Transverse colon (tissue), 4 donors: ENCODE data around the gene SLC25A48. TPM values are rescaled to one million over a fixed set of nuclear protein-coding genes. Genes with fewer than 3 reads are reported as not detected.

Source experiments
- DNase-seq: peaks from one replicate; pipeline ENCODE4 v3.0.0-alpha.2; 2019
- H3K27ac ChIP-seq, 4 donors: fragments of 200-600 bp; sonication (generic); 2 replicates each; pipeline ENCODE4 v1.5.1; 2016 to 2018; ENCODE audit warnings: inconsistent platforms in 4 of 4
- H3K27me3 ChIP-seq: fragments of 200-600 bp; sonication (generic); 2 replicates; pipeline ENCODE4 v1.5.1; 2017; ENCODE audit warnings: inconsistent platforms
- H3K36me3 ChIP-seq, 4 donors: fragments of 200-600 bp; sonication (generic); 2 replicates each; pipeline ENCODE4 v1.5.1; 2017 to 2019; ENCODE audit warnings: inconsistent platforms in 4 of 4
- H3K4me1 ChIP-seq, 4 donors: fragments of 200-600 bp; sonication (generic); 2 replicates each; pipeline ENCODE4 v1.5.1; 2017 to 2020; ENCODE audit warnings: inconsistent platforms in 4 of 4
- H3K4me3 ChIP-seq, 4 donors: fragments of 200-600 bp; sonication (generic); 1 replicate in 1 of 4; 2 replicates in 3 of 4; pipeline versions ENCODE4 v1.5.1 to v1.6.1; 2017 to 2019; ENCODE audit warnings: inconsistent platforms in 4 of 4
- H3K9me3 ChIP-seq, 2 donors: fragments of 200-600 bp; sonication (generic); 2 replicates each; pipeline ENCODE4 v1.5.1; 2017 to 2019; ENCODE audit warnings: inconsistent platforms in 2 of 2
- EP300 ChIP-seq: sonication (generic); formaldehyde crosslinking; IDR thresholded peaks from one replicate; pipeline ENCODE4 v1.6.1; 2017; ENCODE audit warnings: antibody characterized with exemption, low read depth
- POLR2A ChIP-seq: fragments of 450-650 bp; IDR thresholded peaks from one replicate; pipeline ENCODE4 v1.6.1; 2016; ENCODE audit warnings: antibody characterized with exemption, mild to moderate bottlenecking, moderate library complexity
- POLR2AphosphoS5 ChIP-seq, 3 donors: sonication (generic); formaldehyde crosslinking; IDR thresholded peaks; one replicate each; pipeline ENCODE4 v1.6.1; 2016; ENCODE audit warnings: antibody characterized with exemption in 3 of 3
- WGBS, 2 donors: methylation state at CpG; one replicate each; pipeline ENCODE4 v1.1.5; 2018; ENCODE audit warnings: low coverage in 1 of 2; 5-methylcytosine and 5-hydroxymethylcytosine counted together
- in situ Hi-C, 4 donors: fragments of 200-750 bp; cut with MboI; loops; one replicate each; pipeline versions ENCODE4 v1.15.0 to v1.15.1; 2017; ENCODE audit warnings: low sequenced_read_pairs in 3 of 4, low pct_ligation_motif_present in 1 of 4, low pct_unique_long_range_greater_than_20kb in 1 of 4
- intact Hi-C: fragments of 100-400 bp; cut with DNase I; formaldehyde crosslinking; loops from one replicate; pipeline ENCODE4 v1.15.1; 2023; ENCODE audit warnings: low total_unique reads
- total RNA-seq, 4 donors: library from RNA; depleted of rRNA; stranded (reverse); fragments of >200 nt; gene quantifications; one replicate each; pipeline ENCODE4 v1.1.0, GENCODE V29; 2016
- TF ChIP-seq, protein P1 (sequence below), 5 experiments: fragments of 200-600 bp in 3 of 5; fragments of 450-650 bp in 2 of 5; sonication (generic) in 3 of 5; IDR thresholded peaks; 1 replicate in 2 of 5; 2 replicates in 3 of 5; pipeline ENCODE4 v1.5.1; 2016 to 2017; ENCODE audit warnings: antibody characterized with exemption in 5 of 5, inconsistent platforms in 3 of 5, mild to moderate bottlenecking in 2 of 5, moderate library complexity in 1 of 5

SLC25A48 gene
- total RNA-seq, 4 donors from 2014 or later: 0.48 to 2.6 (median 1.8) TPM; not detected in 1

DNA sequence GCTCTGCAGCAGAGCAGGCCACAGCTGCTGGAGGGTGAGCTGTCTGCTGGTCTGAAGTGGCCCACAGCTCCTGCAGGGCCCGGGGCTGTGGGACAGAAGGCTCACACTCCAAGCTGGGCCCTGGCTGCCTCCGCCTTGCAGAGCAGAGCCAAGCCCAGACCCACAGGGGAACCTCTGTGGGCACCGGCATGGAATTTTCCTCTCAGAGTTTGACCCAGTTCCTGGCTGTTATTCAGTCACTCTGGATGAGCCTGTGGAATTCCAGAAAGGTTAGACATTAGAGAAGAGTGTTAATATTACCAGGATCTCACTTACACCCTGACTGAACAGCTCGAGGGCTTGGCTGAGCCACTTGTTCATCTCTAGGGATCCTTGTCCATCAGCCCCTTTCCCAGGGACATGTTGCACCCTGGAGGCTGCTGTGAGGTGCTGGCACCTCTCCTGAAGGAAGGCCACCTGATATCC, 43.7 kb downstream of the SLC25A48 start:
- DNase-seq: no peak
- in situ Hi-C loops: no loop called here
- Histone ChIP-seq H3K4me1 (peaks cover 0 to 5% (median 2%) of the 10 kb centered on the region in 4 donors), H3K27me3 (no peaks in the 10 kb centered on the region), H3K36me3 (no peaks in the 10 kb centered on the region), H3K9me3 (no peaks in the 10 kb centered on the region), H3K4me3 (no peak overlapping the region), H3K27ac (no peak overlapping the region)
- TF ChIP-seq, protein P1, sequence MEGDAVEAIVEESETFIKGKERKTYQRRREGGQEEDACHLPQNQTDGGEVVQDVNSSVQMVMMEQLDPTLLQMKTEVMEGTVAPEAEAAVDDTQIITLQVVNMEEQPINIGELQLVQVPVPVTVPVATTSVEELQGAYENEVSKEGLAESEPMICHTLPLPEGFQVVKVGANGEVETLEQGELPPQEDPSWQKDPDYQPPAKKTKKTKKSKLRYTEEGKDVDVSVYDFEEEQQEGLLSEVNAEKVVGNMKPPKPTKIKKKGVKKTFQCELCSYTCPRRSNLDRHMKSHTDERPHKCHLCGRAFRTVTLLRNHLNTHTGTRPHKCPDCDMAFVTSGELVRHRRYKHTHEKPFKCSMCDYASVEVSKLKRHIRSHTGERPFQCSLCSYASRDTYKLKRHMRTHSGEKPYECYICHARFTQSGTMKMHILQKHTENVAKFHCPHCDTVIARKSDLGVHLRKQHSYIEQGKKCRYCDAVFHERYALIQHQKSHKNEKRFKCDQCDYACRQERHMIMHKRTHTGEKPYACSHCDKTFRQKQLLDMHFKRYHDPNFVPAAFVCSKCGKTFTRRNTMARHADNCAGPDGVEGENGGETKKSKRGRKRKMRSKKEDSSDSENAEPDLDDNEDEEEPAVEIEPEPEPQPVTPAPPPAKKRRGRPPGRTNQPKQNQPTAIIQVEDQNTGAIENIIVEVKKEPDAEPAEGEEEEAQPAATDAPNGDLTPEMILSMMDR (IDR thresholded peaks at IDR 0.05): no peak
- TF ChIP-seq POLR2A: no peak
- TF ChIP-seq POLR2AphosphoS5 (IDR thresholded peaks at IDR 0.05): no peak
- no peak for TF ChIP-seq EP300
- intact Hi-C loops: no loop called here
- WGBS, 2 donors: 40 to 66% methylated on average over 1 to 3 of the region's 4 CpGs

DNA sequence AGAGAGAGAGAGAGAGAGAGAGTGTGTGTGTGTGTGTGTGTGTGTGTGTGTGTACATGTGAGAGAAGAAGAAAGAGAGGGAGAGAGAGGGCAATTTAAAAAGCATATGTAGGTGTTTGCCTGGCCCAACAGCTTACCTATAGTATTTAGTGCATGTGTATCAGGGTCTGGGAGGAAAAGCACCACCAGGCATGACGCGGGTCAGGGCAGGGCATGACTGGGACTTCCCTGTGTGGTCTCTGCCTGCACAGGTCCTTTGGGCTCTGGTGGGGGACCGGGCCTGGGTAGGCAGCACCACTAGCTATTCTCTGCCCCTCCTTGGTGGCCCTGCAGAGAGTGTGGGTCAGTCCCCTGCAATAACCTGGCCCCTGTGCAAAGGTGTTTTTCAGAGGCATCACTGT, 45.1 kb downstream of the SLC25A48 start:
- DNase-seq: no peak
- Histone ChIP-seq H3K9me3 (no peaks in the 10 kb centered on the region), H3K27me3 (no peaks in the 10 kb centered on the region), H3K4me3 (no peak overlapping the region), H3K36me3 (no peaks in the 10 kb centered on the region), H3K27ac (no peak overlapping the region), H3K4me1 (peaks cover 0 to 5% (median 2%) of the 10 kb centered on the region in 4 donors)
- in situ Hi-C loops: no loop called here
- intact Hi-C loops: no loop called here
- TF ChIP-seq EP300 (no peak), POLR2A (no peak), POLR2AphosphoS5 (IDR thresholded peaks at IDR 0.05) (no peak)
- TF ChIP-seq, protein P1 (IDR thresholded peaks at IDR 0.05): no peak
- 87% methylated on average over 3 of the region's 3 CpGs; no CpG with 5 or more reads in 1 of the 2 donors for WGBS, 2 donors

- Histone ChIP-seq H3K4me1 (peaks cover 0 to 5% (median 2%) of the 10 kb centered on the region in 4 donors), H3K9me3 (no peaks in the 10 kb centered on the region), H3K4me3 (no peak overlapping the region), H3K27ac (no peak overlapping the region), H3K27me3 (no peaks in the 10 kb centered on the region), H3K36me3 (no peaks in the 10 kb centered on the region)
- DNase-seq: peak; percentile 16
- no peak for TF ChIP-seq EP300
- no peak for TF ChIP-seq POLR2A
- TF ChIP-seq, protein P1 (IDR thresholded peaks at IDR 0.05): no peak
- TF ChIP-seq POLR2AphosphoS5 (IDR thresholded peaks at IDR 0.05): no peak
- 72% methylated on average over 3 of the region's 3 CpGs; no CpG with 5 or more reads in 1 of the 2 donors for WGBS, 2 donors
- in situ Hi-C loops (loop anchor here in 2 of 4 donors (10.0 kb wide), 1 partner anchor 335 kb away; no protein-coding TSS in a partner anchor), intact Hi-C loops (no loop called here)
These were observed 45.8 kb downstream of the SLC25A48 start for GRCh38 chr5:135880278-135880677.

GRCh38 chr5:135880801-135881200, 46.3 kb downstream of the SLC25A48 start:
- intact Hi-C loops (no loop called here), in situ Hi-C loops (loop anchor here in 2 of 4 donors (10.0 kb wide), 1 partner anchor 334 kb away; no protein-coding TSS in a partner anchor)
- H3K4me3 ChIP-seq: no peak overlapping the region
- H3K27me3 ChIP-seq: no peaks in the 10 kb centered on the region
- H3K9me3 ChIP-seq: no peaks in the 10 kb centered on the region
- WGBS, 2 donors: 74 to 100% methylated on average over 1 to 7 of the region's 7 CpGs
- H3K36me3 ChIP-seq: no peaks in the 10 kb centered on the region
- peaks cover 0 to 5% (median 2%) of the 10 kb centered on the region in 4 donors for H3K4me1 ChIP-seq
- TF ChIP-seq EP300 (no peak), POLR2AphosphoS5 (IDR thresholded peaks at IDR 0.05) (no peak), POLR2A (no peak)
- TF ChIP-seq, protein P1 (IDR thresholded peaks at IDR 0.05): no peak
- DNase-seq: no peak
- H3K27ac ChIP-seq: no peak overlapping the region
